ENCODE results near the gene LILRB4.
"Not testable (repeated sequence)": the region's sequence is repeated elsewhere in the genome, so short reads cannot be mapped to it uniquely, and the experiment has no call there.

LILRB4 gene

DNA sequence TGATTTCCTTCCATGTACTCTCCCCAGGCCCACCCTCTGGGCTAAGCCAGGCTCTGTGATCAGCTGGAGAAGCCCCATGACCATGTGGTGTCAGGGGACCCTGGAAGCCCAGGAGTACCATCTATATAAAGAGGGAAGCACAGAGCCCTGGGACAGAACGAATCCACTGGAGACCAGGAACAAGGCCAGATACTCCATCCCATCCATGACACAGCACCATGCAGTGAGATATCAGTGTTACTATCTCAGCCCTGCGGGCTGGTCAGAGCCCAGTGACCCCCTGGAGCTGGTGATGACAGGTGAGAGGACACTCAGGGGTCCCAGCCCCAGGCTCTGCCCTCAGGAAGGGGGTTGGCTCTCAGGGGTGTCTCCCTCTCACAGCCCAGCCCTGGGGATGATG is 34.0 kb downstream of the LILRB4 start:
- no peak for DNase-seq

DNA sequence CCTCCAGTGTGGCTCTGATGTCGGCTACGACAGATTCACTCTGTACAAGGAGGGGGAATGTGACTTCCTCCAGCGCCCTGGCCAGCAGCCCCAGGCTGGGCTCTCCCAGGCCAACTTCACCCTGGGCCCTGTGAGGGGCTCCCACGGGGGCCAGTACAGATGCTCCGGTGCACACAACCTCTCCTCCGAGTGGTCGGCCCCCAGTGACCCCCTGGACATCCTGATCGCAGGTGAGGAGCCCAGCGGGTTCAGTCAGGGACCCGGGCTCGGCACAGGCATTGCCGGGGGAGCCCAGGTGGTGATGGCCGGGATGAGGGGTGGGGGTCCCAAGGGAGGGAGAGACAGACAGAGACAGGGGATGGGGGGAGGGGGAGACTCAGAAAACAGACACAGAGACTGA is 34.9 kb downstream of the LILRB4 start:
- not testable (repeated sequence) for DNase-seq

DNA sequence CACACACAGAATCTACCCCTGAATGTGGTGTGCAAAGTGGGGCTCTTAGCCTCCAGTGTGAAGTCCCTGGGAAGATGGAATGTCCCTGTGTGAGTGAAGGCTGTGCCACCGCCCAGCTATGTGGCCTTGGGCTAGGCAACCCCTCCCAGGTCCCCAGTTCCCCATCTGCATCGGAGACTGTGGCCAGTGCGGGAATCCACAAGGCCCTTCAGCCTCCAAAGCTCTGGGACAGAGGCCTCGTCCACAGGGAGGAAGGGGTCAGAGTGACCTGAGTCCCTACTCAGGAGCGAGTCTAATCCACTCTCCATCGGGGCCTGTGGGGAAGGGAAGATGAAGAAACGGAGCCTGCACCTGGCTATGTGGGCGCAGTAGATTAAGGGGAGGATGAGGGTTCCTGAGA is 42.1 kb downstream of the LILRB4 start:
- no peak for DNase-seq

DNA sequence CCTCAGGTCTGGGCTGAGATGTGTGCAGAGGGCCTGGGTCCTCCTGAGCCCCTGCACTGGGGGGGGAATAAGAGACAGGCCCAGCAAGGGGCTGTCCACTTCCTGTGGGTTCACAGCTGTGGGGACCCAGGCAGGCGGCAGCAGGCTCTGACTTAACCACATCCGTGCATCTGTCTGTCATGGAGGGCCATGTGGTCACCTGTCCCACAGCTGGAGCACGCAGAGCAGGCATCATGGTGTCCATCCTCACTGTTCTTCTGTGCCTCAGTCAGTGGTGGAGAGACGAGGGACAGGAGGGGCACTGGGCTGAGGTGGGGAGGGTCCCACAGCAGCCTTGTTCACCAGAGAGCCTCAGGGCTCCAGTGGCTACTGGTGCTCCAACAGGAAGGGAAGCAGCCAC is 45.2 kb downstream of the LILRB4 start:
- no peak for DNase-seq

DNA sequence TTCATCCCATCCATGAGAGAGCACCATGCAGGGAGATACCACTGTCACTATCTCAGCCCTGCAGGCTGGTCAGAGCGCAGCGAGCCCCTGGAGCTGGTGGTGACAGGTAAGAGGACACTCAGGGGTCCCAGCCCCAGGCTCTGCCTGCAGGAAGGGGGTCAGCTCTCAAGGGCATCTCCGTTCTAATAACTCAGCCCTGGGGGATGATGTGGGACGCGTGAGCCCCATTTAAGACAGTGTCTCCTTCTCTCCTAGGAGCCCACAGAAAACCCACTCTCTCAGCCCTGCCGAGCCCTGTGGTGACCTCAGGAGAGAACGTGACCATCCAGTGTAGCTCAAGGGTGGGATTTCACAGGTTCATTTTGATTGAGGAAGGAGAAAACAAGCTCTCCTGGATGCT is 46.0 kb downstream of the LILRB4 start:
- no peak for DNase-seq

DNA sequence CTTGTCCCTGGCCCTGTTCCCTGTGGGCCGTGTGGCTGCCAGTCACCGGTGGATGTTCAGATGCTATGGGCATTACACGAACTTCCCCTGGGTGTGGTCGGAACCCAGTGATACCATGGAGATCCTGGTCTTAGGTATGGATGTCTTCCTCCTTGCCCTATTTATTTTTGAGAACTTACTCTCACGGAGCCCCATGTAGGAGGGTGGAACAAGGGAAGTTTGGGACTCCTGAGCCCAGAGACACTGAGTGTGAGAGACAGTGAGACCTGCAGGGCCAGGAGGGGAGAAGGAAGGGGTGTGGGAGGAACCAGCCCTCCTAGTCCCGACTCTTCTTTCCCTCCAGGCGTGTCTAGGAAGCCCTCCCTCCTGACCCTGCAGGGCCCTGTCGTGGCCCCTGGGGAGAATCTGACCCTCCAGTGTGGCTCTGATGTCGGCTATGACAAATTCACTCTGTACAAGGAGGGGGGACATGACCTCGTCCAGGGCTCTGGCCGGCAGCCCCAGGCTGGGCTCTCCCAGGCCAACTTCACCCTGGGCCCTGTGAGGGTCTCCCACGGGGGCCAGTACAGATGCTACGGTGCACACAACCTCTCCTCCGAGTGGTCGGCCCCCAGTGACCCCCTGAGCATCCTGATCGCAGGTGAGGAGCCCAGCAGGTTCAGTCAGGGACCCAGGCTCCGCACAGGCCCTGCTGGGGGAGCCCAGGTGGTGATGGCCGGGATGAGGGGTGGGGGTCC is 46.6 kb downstream of the LILRB4 start:
- DNase-seq: no peak

DNA sequence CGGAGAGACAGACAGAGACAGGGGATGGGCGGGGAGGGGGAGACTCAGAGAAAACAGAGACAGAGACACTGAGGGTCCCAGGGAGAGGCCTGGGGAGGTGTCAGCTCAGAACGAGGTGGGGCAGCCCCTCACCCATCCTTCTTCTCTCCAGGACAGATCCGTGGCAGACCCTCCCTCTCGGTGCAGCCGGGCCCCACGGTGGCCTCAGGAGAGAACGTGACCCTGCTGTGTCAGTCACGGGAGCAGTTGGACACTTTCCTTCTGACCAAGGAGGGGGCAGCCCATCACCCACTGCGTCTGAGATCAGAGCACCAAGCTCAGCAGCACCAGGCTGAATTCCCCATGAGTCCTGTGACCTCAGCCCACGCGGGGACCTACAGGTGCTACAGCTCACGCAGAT is 47.2 kb downstream of the LILRB4 start:
- DNase-seq: not testable (repeated sequence)
